VCaP (cell line): Measurements from ENCODE around the gene ANTXR1.

ENCODE experiments used
- H3K27ac ChIP-seq: fragments of 450-650 bp; 2 replicates; pipeline ENCODE4 v1.5.1; 2017
- TF ChIP-seq, protein P1 (sequence below): fragments of 450-650 bp; conservative IDR thresholded peaks from 2 replicates; pipeline ENCODE4 v1.5.1; 2017; ENCODE audit warnings: mild to moderate bottlenecking, moderate library complexity

The ANTXR1 gene

DNA sequence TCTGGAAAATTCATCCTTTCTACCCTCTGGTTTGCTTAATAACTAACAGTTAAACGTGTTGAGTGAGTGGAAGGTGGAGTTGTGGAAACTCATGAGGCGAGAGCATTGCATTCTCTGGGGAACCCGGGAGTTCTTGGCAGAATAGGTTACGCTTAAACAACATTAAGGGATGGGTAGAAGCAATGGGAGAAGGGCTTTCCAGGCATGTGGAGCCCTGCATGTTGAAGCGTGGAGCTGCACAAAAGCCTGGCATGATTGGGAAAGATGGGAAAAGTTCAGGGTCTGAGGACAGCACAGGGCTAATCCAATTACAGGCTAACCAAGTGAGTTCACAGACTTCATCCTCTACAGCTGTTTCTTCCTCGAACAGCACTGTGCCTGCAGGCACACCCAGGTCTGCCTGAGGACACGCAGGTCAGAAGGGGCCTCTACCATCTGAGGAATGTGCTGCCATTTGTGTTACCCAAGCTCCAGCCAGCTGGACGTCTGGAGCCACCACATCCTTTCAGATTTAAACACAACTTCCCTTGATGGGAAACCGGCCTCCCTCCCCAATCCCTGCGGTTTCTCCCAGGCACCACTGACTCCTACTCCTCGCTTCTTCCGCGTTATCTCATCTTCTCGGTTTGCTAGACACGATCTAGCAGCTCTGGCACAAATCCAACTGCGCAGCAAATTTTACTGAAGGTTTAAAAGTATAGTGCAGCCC lies 164.2 kb downstream of the ANTXR1 start:
- TF ChIP-seq, protein P1, sequence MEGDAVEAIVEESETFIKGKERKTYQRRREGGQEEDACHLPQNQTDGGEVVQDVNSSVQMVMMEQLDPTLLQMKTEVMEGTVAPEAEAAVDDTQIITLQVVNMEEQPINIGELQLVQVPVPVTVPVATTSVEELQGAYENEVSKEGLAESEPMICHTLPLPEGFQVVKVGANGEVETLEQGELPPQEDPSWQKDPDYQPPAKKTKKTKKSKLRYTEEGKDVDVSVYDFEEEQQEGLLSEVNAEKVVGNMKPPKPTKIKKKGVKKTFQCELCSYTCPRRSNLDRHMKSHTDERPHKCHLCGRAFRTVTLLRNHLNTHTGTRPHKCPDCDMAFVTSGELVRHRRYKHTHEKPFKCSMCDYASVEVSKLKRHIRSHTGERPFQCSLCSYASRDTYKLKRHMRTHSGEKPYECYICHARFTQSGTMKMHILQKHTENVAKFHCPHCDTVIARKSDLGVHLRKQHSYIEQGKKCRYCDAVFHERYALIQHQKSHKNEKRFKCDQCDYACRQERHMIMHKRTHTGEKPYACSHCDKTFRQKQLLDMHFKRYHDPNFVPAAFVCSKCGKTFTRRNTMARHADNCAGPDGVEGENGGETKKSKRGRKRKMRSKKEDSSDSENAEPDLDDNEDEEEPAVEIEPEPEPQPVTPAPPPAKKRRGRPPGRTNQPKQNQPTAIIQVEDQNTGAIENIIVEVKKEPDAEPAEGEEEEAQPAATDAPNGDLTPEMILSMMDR: no peak
- H3K27ac ChIP-seq: no peak overlapping the region

DNA sequence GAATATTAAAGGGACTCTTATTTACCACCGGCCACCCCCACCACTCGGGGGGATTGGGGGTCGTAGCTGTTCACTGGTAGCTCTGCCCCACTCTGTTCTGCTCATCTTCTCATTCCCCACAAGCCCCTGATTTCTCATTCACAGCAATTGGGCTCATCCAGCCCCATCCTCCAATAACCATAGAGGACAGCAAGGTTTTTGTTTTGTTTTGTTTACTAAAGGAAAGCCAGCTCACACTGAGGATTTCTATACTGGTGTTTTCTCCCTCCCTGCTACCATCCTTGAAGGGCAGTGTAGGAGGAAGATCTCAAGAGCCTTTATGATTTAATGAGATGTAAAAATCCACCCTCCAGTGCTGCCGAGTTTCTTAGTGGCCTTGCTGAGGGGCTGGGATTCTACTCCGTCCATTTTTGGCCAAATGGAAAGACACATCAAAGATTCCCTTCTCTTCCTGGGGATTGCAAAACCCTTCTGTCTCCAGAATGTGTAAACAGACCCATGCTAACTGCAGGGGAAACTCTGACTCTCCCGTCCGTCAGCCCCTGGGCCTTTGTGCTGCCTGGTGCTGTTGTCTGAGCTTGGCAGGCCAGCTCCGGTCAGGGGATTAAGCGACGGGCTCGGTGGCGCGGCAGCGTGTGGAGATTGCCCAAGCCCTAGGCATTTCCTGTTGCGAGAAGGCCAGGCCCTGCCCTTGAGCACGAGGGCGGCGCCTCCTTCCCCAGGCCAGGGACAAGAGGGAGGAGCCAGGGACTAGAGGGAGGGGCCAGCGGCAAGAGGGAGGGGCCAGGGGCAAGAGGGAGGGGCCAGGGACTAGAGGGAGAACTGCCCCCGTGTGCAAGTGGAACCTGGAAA lies 165.0 kb downstream of the ANTXR1 start:
- TF ChIP-seq, protein P1: no peak
- H3K27ac ChIP-seq: no peak overlapping the region

DNA sequence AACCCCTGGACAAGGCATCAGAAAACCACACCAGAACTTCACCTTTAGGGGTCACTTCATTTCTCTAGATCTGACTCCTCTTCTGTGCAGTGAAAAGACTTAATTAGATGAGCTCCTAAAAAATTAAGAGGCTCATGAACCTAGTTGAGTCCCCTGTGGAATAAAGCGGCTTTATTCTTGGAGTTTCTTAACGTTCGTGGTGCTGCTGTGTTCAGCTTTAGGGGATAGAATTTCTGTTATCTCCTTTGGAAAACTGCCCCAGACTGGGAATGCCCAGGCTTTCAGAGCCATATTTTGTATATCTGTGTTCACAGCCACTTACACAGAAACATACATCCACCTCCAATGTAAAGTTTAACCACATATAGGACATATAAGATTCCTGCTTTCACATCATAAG lies 165.8 kb downstream of the ANTXR1 start:
- TF ChIP-seq, protein P1: no peak
- no peak overlapping the region for H3K27ac ChIP-seq

DNA sequence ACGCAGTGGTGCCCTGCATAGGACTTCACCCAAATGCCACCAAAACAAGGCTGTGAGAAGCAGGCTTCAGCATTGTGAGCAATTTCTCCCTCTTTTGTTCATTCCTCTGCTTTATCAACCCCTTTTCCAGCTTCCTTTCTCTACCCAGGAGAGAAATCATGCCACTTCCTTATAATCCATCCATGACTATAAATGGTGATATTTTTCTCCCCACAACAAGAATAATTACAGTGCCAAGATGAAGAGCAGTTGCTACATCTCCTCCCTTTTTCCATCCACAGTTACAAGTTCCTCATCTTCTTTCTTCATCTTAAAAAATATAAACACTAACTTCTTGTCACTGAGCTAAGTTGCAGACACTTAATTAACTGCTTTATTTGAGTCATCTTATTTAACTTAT lies 167.2 kb downstream of the ANTXR1 start:
- no peak overlapping the region for H3K27ac ChIP-seq
- TF ChIP-seq, protein P1: no peak

DNA sequence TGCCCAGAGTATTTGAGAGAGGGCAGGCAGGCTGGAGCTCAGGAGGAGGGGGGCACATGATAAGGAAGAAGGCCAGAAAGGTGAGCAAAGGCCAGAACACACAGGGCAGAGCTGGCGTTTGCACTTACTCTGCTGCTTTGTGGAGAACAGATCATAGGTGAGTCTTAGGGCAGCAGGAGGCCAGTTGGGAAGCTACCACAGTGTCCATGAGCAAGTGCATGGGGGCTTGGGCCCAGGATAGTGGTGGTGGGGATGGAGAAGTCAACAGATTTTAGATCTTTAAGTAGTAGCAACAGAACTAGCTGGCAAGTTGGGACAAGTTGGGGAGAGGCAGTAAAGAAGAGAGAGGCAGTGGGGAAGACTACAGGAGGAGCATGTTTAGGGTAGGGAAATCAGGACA lies 168.0 kb downstream of the ANTXR1 start:
- H3K27ac ChIP-seq: no peak overlapping the region
- TF ChIP-seq, protein P1: no peak

DNA sequence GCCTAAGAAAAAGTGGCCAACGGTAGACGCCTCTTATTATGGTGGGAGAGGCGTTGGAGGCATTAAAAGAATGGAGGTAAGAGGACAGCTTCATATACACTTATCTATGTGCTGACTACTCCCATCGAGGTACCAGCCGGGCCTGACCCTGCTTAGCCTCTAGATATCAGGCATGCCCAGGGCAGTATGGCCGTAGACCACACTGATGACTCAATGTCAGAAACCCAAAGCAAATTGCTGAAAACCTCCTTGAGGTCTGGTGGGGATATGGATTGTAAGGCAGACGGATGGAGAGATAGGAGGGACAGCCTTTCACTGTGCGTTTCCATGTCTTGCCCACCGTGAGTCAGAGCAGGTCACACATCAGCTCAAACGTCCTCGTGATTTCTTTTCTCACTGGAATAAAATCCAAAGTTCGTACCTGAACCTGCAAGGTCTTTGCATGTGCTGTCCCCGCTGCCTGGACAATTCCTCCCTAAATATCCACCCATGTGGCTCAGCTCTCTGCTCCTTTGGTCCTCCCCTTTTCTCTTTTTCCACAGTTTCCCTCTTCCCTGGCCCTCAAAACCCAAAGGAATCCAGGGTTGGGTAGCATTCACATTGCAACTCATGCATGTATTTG lies 168.9 kb downstream of the ANTXR1 start:
- no peak overlapping the region for H3K27ac ChIP-seq
- TF ChIP-seq, protein P1: no peak

DNA sequence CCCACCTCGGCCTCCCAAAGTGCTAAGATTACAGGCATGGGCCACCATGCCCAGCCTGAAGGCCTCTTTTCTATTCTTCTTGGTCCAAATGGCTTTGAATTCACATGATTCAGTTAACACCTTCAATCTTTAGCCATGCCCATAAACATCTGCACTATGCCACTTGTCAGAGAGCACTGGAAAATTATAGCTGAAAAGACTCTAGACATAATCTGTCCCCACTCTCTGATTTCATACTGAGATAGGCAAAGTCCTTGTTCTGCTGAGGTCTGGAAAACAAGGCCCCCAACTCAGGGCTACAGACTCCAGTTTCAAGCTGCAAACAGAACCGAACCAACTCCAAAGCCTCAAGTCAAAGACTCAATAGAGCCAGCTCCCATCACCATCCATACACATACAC lies 170.7 kb downstream of the ANTXR1 start:
- no peak overlapping the region for H3K27ac ChIP-seq
- TF ChIP-seq, protein P1: no peak
